Activated CD4-positive, alpha-beta T cell treated with anti-CD3 and anti-CD28 coated beads for 1 hour (primary cell): ENCODE results near the gene MTSS2.

Experiments used
- DNase-seq: peaks from one replicate; pipeline ENCODE4 v3.0.0-alpha.2; 2020

MTSS2 gene

DNA sequence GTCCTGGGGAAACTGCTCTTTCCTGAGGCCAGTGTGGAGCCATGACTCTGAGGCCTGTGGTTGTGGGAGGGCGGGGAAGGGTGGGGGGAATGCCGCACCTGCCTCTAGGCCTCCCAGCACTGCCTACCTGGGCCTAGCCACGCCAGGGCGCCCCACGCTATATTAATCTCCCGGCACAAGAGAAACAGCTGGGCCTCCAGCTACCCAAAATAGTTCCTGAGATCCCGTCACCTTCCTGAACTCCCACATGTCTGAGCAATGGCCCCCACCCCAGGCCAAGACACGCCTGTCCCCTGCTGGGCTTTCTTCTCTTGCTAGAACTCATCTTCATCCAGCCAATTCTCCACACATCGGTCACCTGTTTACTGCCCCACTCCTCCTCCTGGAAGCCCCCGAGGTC lies 13.0 kb upstream of the MTSS2 start:
- no peak for DNase-seq

GRCh38 chr16:70697594-70698170 lies 11.8 kb upstream of the MTSS2 start:
- DNase-seq, result no peak

DNA sequence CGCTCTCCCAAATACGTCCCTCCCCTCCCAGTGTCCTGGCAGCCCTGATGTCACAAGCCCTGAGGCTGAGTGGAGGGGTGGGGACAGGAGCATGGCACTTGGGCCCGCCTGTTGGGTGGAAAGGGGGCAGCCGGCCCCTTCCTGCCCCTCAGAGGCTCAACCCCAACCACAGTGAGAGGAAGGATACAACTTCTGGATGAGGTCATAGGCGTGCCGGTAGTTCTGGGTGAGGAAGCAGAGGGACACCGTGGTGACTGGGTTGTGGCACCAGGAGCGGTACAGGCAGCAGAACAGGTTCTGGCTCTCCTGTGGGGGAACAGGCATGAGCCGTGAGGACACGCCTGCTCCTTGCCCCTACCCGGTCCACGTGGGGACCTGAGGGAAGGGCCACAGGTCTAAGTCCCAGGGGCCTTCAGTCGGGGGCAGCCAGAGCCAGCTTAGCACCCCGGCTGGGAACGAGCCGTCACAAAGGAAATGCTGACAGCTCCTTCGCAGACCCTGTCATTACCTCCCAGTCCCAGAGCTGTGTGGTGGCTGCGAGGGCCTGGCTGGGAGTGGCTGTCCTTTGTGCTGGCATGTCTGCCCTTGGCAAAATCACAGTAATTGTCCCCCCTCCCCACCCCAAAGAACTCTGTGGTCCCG lies 11.2 kb upstream of the MTSS2 start:
- no peak for DNase-seq

DNA sequence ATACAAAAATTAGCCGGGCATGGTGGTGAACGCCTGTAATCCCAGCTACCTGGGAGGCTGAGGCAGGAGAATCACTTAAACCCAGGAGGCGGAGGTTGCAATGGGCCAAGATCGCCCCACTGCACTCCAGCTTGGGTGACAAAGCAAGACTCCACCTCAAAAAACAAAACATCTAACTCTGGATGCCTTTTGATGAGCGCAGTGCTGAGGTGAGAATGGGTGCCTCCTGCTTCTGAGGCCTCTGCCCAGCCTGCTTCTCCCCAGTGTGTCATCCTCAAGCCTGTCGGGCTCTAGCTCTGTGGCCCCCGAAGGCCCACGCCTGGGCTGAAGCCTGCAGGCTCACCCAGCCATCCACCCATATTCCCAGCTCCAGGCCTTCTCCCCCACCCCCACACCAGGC lies 10.5 kb upstream of the MTSS2 start:
- DNase-seq, result no peak

DNA sequence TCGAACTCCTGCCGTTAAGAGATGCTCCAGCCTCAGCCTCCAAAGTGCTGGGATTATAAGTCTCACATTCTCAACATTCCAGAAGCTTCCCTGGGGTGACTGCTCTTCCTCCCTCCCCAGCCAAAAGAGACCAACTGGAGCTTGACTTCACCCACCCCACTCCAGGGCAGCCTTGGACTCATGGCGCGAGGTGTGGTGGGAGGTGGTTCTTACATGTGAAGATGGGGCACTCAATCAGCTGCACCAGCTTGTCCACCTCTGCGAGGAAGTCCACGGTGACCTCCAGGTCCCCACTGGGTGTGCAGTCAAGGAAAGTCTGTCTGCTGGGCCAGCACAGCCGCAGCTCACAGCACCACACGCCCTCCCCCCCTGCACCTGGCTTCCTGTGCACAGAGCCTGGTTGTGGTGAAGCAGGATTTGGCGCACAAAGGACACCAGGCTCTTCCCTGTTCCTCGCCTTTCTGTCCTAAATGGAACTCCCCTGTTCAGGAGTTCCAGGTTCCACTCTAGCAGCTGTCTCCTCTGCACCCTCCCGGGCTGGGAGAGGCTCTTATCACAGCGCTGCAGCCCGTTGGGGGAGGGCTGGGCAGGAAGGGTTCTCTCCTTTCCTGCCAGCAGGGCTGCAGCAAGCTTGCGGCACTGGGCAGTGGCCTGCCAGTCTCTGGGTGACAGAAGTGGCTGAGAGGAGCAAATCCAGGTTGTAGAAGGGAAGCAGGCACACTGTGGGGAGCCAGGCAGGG lies 9.6 kb upstream of the MTSS2 start:
- DNase-seq, result no peak

- DNase-seq, result no peak
Measured at GRCh38 chr16:70694868-70695218, 9.0 kb upstream of the MTSS2 start.

DNA sequence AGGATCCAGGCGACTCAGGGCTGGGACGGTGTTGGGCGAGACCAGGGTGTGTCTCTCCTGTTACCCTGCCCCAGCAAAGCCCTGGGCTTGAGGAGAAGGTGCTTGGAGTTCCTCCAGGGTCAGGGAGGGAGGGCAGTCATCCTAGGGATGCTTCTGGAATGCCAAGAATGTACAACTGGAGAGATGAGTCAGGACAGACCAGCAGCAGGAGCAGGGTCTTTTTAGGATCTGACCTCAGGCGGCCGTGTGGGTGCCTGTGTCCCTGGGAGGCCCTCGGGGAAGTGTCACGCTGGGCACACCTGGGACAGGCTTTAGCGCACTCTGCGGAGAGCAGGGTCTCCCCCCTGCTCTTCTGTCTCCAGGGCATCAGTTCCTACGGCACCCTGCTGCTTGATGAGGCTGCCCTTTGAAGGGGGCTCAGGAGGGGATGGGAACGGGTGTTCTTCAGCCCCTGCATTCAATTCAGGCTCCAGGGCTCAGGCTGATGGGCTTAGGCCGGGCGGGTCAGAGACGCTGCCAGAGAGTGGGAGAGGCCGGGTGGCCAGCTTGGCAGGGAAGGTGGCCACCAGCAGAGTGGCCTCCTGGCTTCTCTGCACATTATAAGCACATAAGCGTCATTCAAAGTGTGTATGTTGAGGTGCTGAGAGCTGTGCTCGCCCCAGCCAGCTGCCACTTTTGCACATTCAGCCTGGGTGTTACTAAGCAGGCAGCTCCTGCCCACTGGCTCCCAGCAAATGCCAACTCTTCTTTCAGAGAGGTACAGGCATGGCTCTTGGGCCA lies 8.4 kb upstream of the MTSS2 start:
- DNase-seq, result no peak

DNA sequence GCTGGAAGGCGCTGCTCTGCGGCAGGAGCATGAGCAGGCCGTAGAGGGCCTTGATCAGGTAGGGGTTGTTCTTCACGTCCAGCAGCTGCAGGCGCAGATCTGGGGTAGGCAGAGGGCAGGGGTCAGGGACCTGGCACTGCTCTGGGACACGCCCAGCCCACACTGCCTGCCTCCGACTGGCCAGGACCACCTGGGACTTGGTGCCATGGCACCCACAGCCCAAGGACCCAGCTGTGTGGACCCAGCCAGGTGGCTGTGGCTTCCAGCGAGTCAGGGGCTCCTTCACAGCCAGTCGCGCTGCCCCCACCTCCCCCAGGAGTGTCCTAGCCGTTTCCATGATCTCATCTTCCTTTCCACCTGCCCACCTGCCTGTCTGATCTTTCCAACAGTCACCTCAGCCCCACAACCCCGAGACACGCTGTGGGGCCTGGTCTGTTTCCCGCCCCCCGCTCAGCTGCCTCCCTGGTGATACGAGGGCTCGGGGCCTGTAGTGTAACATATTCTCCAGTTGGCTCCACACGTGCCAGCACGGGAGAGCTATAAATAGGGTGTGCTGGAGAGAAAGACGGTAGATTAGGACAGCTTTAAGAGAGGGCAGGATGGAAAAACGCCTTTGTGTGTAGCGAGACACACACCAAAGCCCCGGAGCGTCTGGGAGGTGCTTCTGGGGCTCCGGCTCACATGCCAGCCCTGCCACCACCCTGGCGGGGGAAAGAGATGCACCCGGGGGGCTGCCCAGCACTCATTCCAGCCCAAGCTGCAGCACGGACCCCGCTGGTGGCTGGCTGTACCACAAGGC lies 7.2 kb upstream of the MTSS2 start:
- DNase-seq, result no peak

DNA sequence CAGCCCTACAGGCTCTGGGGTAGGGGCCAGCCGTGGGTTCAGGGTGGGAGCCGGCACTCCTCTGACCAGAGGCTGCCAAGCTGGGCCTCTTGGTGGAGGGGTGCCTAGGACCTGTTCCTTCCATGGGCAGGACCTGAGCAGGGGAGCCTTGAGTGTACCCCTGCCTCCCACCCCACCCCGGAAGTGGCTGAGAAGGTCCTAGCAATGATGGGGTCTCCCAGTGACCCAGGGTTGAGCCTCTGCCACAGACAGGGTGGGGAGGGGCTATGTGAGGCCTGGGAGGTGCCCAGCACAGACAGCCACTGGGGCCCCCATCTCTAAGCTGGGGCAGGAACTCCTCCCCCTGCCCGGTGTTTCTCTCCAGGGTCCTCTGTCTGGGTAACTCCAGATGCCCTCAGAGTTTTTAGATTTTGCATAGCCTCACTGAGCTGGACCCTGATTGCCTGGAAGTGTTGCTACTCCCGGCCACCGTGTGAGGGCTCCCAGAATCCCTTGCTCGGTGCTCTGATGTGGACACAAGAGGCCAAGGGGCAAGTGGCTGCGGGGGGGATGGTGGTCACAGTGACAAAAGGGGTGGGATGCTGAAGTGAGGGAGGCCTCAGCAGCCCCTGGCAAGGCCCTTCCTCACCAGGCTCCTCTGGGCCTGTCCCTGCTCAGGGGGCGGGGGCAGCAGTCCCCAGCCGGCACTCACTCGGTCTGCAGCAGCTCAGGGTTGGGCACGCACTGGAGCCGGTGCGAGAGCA lies 6.4 kb upstream of the MTSS2 start:
- no peak for DNase-seq

DNA sequence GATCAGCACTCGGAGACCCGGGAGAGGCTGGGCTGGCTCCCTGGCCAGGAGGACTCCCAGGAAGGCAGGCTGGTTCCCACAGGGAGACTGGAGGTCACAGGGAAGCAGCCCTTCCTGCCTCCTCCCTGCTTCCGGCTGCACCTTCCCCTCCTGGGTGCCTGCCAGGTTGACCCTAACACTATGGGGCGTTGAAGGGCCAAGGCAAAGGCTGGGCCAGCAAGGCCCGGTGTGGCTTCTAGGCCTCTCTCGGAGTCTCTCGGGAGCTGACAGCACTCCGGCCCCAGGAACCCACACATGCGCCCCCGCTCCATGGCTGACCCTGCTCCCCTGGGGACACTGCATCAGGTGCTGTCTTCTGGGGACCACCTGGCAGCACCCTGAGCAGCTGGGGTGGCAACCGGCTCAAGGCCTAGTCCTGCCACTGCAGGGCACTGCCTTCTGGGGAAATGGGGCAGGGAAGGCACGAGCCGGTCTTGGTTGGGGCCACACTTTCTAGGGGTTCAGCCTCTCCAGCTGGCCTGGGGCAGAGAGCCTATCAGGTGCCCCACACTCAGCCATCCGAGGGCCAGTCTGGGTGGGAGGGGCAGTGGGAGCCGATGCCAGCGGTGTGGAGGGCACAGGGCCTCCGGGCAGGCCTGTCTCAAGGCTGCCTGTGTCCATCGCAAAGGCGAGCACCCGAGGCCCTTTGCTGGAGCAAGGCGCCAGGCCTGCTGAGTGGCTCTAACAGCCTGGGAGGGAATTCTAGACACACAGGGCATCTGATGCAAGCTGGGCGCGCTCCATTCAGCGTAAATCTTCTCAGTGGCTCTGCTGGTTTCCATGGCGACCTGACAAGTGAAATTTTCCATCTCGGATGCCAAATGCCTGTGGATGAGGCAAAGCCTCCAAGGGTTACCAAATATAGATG lies 5.6 kb upstream of the MTSS2 start:
- DNase-seq, result no peak

GRCh38 chr16:70689970-70690891 lies 4.4 kb upstream of the MTSS2 start:
- no peak for DNase-seq

DNA sequence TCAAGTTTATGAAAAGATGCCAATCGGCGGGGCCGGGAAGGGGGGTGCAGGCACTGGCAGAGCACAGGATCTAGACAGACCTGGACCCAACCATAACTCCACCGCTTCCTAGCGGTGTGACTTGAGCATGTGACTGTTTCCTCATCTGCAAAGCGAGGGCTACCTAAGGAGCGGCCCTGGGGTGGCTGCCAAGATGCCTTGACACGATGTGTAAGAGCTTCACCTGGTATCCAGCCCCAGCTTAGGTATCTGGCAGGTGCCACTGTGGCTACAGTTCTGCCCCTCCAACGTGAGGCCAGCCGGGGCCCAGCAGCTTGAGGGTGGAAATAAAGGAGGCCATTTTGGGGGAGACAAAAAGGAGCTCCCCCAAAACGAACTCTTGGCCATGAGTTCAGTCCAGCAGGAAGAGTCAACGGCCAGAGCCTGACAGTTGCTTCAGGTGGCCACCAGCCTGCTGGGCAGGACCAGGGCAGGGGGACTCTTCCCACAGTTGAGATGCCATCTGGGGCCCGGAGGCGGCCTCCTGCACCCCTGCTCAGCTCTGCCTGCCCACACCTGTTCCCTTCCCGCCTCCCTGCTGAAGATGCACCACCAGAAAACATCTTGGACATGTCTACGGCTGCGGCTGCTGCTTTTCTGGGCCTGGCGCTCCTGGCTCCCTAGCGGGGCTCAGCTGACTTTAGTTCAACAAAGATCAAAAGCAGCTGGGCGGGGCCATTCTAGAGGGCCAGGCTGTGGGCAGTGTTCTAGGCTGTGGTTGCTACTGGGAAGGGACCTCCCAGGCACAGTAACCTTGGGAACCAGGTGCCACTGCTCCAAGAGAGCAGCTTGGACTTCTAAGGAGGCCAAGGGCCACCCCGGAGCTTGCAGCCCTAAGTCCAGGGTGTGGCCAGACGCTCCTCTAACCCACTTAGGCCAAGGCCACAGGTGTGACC lies 3.4 kb upstream of the MTSS2 start:
- DNase-seq, result no peak

DNA sequence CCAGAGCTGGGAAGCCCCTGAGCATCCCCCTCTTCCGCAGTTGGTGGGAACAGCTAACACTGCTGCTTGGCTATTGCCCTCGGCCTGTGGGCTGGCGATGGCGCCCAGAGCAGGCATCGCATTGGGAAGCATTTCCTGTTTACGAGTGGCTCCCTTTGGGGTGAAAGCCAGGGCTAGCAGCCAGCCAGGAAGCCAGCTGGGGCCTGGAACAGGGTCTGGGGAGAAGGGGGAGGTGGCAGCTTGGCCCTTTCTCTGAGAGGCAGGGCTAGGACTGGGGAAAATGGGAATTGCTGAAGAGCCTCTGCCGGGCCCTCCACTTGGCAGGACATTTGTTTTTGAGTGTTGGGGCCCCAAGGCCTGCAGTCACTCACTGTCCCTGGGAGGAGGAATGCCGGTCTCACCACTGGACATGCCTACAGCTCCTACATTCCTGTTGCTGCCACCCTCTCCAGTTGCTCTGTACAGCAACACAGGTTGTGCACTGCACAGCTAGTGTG lies 2.4 kb upstream of the MTSS2 start:
- DNase-seq, result no peak

GRCh38 chr16:70687671-70688245 lies 1.9 kb upstream of the MTSS2 start:
- DNase-seq, result no peak

DNA sequence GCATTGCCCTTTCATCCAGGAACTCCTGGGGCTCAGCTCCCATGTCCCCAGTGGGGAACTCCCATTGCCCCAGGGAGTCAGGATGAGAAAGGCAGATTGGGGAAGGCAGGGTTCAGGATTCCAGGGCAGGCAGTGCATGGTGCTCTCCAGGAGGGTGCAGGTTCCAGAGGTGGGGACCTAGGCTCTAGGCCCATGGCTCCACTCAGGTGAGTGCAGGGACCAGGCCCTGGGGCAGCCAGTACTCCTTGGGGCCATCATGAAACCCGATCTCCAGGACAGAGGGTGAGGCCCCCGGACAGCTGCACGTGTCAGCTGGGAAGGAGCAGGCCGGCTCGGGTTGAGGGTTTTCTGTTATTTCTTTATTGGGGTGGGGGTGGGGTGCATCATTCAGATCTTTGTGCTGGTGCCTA lies 1.3 kb upstream of the MTSS2 start:
- DNase-seq, result no peak

DNA sequence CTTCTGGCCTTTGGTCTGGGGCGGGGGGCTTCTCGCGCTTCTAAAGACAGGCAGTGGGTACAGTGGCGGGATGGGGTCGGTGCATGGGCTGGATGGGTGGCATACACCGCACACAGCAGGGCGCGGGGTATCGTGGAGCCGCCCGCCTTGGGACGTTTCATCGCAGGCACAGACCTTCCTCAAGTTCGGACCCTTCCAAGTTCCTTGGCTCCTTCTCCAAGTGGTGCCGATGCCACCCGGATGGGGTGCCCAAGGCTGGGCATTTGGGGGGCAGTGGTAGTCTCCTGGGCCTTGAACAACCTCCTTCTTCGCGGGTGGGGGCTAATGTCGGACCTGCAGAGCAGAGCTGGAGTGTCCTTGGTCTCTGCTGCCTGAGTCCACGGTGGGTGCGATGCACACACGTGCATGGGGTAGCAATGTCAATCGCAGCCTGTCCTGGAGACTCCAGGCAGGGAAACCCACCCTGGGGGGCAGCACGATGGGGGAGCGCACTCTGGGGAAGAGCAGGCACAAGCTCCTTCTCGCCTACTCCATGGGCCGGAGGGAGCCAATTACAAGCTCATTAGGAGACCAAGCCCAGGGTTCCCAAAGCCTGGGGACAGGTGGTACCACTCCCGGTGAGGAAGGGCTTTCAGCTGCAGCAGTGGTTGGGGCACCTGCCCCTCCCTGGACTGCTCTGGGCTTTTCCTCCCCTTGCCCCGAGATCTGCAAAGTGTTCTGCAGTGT lies 686 bp upstream of the MTSS2 start:
- no peak for DNase-seq
